Measurements from ENCODE around the gene DNAAF8.

- no peak for TF ChIP-seq CTCF (IDR thresholded peaks at IDR 0.05; ENCODE audit: poor library complexity, severe bottlenecking)
- TF ChIP-seq EP300 (conservative IDR thresholded peaks at IDR 0.05; ENCODE audit: poor library complexity, severe bottlenecking): no peak
- no peak for TF ChIP-seq RAD21 (conservative IDR thresholded peaks at IDR 0.05)
- no peak for TF ChIP-seq POLR2AphosphoS5 (IDR thresholded peaks at IDR 0.05)
- no peak for TF ChIP-seq EZH2 (IDR thresholded peaks at IDR 0.05; ENCODE audit: borderline replicate concordance, insufficient read depth, low read length, poor library complexity, severe bottlenecking)
- TF ChIP-seq, protein P1, sequence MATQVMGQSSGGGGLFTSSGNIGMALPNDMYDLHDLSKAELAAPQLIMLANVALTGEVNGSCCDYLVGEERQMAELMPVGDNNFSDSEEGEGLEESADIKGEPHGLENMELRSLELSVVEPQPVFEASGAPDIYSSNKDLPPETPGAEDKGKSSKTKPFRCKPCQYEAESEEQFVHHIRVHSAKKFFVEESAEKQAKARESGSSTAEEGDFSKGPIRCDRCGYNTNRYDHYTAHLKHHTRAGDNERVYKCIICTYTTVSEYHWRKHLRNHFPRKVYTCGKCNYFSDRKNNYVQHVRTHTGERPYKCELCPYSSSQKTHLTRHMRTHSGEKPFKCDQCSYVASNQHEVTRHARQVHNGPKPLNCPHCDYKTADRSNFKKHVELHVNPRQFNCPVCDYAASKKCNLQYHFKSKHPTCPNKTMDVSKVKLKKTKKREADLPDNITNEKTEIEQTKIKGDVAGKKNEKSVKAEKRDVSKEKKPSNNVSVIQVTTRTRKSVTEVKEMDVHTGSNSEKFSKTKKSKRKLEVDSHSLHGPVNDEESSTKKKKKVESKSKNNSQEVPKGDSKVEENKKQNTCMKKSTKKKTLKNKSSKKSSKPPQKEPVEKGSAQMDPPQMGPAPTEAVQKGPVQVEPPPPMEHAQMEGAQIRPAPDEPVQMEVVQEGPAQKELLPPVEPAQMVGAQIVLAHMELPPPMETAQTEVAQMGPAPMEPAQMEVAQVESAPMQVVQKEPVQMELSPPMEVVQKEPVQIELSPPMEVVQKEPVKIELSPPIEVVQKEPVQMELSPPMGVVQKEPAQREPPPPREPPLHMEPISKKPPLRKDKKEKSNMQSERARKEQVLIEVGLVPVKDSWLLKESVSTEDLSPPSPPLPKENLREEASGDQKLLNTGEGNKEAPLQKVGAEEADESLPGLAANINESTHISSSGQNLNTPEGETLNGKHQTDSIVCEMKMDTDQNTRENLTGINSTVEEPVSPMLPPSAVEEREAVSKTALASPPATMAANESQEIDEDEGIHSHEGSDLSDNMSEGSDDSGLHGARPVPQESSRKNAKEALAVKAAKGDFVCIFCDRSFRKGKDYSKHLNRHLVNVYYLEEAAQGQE (IDR thresholded peaks at IDR 0.05; ENCODE audit: borderline replicate concordance): no peak
- TF ChIP-seq SMC3 (conservative IDR thresholded peaks at IDR 0.05; ENCODE audit: poor library complexity): no peak
- no peak for TF ChIP-seq MXI1 (conservative IDR thresholded peaks at IDR 0.05; ENCODE audit: poor library complexity, severe bottlenecking)
Observed at GRCh38 chr16:4788910-4789309, 54.6 kb downstream of the DNAAF8 start.
